T-helper 2 cell treated with Interferon-gamma antibody and Interleukin-4, amounts not matched to agents 100 ng/mL and 5 ng/mL, for 36 hours (primary cell): Measurements from ENCODE around the gene MEOX2. TPM values are rescaled to one million over a fixed set of nuclear protein-coding genes. Genes with fewer than 3 reads are reported as not detected.

Experiments used
- intact Hi-C: fragments of 100-400 bp; cut with micrococcal nuclease; formaldehyde crosslinking; loops from one replicate; pipeline ENCODE4 v1.15.1; 2023
- total RNA-seq: library from RNA; stranded (reverse); gene quantifications from 2 replicates; pipeline ENCODE4 v1.2.3, GENCODE V29; 2022

Gene MEOX2
- total RNA-seq: not detected in 2 replicates

DNA sequence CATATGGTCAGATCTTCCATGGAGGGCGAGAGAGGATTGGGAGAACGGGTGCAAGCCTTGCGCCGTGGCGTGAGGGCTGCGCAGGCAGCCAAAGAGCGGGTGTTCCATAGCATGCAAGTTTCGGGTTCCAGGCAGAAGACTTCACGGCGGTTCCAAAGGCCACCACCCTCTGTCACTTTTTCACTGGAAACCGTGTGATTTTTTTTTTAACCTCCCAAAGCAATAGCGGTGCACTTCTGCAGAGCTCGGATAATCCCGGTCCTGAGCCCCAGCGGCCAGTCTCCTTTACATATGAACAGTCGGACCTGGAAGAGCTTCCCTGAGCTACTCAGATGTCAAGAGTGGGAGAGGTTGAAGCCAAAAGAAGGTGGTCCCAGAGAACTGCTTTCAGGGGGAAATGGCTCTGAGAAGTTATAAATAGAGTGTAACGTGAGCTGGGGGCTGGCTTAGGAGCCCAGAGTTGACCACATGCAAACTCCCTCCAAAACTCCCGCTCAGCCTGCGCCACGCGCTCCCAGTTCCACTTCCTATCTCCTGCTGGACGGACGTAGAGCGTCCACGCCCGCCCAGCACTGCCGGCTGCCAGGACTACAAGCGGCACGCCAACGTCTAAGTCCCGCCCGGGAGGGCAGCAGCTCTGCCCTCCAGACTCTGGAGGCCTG, at the start of gene MEOX2:
Gene MEOX2, minus strand, starts transcription at position 389 of the 662 bp plus-strand sequence. Its CDS starts 281 bp downstream, at position 108.
- intact Hi-C loops: no loop called here

DNA sequence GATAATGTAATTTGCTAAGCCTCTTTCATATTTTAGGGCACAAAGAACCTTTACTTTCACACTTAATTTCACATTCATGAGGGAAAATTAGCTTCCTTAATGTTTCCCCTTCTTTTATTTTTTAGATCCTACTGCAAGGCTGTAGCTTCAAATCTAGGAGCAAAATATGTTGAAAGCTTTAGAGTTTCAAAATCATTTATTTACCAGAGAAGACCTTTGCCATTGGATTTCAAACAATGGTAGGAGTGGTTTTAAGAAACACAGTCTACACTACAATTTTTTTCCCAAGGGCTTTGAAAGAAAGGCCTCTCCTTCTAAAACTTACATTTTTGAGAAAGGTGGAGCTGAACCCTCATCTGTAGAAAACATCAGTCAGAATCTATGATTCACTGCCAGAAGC, 43.3 kb upstream of the MEOX2 start:
- intact Hi-C loops: loop anchor here (10.0 kb wide), 1 partner anchor 405 kb away; no protein-coding TSS in a partner anchor

DNA sequence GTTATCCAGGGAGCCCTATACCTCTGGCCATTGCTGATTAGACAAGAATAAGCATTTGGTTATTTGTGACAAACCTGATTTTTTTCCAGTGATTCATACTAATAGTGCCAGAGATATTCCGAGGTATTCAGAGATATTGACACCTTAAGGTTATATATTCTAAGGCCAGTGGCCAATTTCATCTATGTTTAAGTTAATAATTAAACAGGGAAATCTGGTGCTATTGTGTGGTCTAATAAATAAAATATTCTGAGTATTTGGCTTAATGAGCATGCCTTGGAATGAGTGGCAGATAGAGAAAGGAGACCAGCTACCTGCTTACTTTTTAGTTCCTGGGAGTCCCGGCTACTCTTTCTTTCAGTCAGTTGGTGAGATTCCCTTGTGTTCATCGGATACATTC, 38.6 kb upstream of the MEOX2 start:
- intact Hi-C loops: loop anchor here (10.0 kb wide), 1 partner anchor 400 kb away; no protein-coding TSS in a partner anchor

DNA sequence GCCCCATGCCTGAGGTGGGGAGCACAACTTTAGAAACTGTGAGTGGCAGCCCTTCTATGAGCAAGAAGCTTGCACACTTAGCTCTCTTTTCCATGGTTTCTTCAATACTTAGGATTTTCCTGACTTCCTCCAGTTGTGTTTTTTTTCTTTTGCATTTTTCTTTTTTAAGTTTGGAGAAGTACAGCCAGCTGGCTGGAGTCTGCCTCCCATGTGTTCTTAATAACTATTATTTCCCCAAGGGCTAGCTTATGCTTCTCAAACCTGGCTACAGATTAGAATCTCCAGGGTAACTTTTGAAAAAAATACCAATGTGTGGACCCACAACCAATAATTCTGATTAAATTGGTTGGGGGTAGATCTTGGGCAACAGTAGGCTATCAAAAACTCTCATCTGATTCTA, 37.4 kb upstream of the MEOX2 start:
- intact Hi-C loops: loop anchor here (10.0 kb wide), 1 partner anchor 399 kb away; no protein-coding TSS in a partner anchor

DNA sequence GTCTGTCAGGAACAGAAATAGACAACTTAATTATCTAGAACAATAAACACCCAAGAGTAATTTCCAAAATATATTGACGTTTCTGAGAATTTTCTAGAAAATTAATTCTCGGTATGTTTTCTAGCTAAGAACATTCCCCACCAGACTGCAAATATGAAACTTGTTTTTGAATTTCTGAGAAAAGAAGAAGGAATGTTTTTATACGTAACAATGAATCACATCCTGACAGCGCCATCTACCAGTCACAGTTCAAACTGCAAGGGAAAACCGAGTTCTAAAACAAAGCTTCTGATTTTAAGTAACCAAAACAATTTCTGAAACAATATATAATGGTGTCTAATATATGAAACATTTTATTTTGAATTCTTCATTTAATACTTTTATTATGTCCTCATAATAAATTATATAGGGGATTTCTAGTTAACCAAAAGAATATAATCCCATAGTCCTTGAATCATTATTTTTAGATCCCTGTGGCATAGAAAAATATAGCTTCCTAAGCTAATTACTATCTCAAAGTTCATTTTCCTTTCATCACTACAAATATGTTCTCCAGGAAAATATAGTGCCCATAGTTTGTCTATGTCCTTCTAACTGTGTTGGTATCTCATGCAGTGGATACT, 34.5 kb upstream of the MEOX2 start:
- intact Hi-C loops: loop anchor here (10.0 kb wide), 1 partner anchor 396 kb away; no protein-coding TSS in a partner anchor

DNA sequence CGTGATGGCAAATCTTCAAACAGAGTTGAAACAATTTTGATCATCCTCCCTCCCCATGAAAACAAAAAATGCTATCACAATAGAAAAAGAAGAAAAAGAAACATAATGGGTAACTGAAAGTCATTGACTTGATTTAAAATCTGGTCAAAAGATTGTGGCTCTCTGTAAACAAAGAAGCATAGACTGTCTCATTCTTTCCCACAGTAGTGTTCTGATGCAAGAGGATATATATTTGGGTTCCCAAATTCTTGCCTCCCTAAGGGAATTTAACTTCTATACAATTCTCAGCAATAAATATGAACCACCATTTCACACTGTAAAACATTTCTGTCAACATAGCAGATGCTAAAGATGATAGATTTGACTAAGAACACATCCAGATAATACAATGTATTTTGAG, 32.8 kb upstream of the MEOX2 start:
- intact Hi-C loops: no loop called here

DNA sequence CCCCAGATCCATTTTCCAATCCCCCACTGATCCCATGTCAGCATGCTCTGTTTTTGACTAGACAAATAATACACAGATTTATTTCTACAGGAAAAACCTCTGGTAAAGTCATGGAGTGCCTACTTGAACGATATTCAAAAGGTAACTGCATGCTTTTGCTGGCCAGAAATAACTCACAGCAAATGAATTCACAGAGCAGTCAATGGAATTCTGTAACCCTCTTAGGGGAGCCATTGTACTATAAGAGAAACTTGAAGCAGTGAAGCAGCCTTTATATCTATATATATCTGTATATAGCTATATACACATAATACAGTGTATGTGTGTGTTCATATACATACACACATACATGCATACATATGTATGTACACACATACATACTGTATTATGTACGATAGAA, 29.0 kb upstream of the MEOX2 start:
- intact Hi-C loops: no loop called here

DNA sequence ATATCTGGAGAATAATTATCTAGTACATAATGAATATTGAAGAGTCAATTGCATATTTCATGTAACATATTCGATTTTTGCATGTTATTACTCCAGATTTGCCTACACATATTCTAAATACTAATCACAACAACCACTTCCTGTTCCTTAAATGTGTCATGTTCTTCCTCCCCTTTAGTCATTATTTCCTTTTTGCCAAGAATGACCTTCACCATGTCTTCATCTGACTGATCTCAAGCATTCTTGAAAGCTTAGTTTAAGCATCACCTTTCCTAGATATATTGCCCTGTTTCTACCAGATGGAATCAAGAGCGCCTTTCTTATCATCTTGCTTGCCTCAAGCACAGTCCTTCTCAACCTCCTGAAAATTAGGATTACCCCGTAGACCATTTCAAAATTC, 23.5 kb upstream of the MEOX2 start:
- intact Hi-C loops: no loop called here

DNA sequence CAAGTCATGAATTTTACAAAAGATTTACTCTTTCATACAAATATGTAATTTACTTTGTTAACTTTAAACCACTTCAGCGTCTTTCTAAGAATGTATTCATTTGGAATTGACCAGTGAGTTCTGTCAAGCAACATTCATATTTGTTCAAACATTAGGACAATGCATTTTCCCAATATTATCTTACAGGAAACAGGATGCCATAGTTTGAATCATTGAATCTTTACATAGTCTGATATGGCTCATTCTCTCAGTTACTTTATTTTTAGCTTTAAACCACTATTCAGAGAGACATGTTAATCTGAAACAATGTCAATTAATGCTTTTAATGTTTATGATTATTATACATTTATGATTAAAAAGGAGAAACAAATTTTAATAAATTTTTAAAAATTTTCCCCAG, 21.1 kb upstream of the MEOX2 start:
- intact Hi-C loops: no loop called here

DNA sequence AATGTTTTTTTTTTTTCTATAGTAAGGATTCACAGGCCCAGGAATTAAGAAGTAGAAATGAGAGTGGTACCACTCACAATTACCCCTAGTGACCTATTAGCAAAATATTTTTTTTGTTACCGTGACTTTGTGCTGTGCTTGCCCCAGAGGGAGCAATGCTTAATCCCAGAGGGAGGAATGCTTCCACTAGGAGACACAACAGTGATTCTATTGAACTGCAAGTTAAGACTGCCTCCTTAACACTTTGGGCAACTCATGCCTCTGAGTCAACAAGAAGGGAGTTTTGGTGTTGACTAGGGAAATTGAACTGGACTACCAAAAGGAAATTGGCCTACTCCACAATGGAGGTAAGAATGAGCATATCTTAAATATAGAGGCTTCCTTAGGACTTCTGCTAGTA, 17.2 kb upstream of the MEOX2 start:
- intact Hi-C loops: no loop called here

DNA sequence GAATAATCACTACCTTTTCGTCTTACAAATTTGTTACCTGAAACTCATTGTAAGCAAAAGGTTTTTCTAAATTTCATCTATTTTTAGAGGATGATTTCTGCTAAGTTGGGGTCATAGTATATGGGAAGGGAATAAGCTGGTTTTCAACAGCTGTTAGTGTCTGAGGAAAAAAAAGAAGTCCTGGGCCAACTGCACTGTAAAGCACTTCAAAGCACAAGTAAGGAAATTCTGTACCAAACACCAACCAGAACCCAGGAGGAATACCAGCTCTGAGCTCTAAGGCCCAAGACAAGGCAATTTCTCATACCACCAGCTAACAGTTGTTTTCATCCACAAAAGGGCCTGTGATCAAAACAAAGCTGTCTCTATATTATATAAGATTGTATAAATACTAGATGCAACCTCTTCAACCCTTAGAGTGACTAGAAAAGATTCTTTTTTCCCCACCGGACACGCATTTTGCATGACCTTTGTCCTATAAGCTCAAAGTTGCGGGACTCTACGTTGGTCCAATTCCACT, 6.1 kb upstream of the MEOX2 start:
- intact Hi-C loops: no loop called here

DNA sequence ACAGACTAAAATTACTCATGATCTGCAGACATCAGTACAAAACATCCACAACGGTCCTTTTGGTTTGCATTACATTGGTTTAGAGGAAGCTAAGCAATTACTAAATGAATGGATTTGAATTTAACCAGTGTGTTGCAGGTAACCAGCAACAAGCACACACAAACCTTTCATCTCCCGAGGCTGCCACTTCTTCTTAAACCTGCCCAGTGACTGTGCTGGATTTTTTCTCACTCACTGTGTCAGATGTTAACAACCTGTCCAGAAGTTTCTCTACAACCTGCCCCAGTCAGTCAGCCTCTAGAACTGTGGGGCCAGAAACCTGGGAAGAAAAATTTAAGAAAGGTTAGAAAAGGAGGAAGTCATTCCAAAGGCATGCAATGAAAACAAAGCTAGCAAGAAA, 2.4 kb upstream of the MEOX2 start:
- intact Hi-C loops: no loop called here

DNA sequence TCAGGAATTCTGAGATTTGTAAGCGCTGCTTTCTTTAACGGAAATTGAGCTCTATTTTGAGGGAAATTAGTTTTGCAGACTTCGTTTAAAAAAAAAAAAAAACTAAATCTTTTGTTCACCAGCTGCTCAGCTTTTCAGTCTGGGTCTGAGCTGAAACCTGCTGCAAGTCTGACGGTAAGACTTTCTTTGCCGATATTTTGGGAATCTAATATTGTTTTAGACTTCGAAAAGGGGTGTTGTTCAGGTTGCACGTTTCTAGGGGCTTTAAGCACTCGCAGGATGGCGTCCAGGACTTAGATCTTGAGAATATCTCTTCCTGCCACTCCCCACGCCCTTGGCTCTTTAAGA, 1.8 kb upstream of the MEOX2 start:
- intact Hi-C loops: no loop called here

DNA sequence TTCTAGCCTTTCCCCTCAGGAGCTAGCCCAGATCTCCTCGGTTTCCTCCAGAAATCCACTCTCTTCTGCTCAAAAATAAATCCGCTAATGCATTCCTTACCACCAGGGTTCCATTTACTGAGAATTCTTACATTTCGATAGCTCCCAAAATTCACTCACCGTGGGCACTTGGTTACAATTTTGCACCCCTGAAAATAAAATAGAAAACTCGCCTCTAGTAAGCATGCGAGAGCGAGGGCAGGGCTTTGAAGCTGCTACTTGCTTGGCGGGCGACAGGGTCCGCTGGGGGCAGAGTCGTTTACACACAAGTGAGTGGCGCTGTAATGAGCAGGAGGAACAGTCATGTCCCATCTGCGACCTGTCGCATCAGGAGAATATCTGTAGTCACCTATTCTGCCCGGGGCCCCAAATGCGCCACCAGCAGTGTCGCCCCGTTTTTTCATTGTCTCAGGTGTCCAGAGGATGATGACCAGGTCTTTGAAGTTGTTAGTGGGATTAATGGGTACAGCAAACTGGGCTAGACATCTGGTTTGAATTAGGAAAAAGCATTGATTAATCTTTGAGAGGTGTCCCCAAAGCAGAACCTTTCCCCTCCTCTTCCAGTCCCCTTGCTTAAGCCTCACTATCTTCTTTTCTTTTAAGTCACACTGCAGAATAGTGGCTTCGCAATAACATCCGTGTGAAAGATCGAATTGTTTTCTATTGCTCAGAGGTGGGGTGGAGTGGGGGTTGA, 1.2 kb upstream of the MEOX2 start:
- intact Hi-C loops: no loop called here

DNA sequence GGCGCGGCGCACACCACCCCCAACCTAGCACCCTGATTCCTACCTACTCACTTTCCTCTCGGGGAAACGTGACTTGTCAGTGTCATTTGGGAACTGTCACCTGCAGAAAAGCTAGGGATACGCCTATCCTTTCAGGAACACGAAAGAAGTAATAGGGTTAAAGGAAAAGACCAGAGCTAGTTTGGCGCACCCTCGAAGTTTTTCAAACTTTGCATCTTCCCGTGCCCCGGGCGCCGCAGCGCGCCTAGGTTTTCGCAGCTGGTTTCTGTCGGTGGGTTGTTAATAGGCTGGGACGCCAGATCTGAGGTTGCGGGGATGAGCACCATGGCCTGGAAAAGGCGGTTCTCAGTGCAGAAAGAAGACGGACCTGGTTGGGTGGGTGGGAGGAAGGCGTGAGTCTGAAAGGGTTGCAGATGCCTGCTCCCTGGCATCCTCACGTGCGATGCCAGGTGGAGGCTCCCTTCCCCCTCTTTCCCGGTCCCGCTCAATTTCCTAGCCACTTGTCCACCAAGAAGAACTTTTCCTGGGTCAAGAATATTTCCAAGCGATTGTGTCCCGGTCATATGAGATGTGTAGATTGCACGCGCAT, 568 bp upstream of the MEOX2 start:
- intact Hi-C loops: no loop called here

DNA sequence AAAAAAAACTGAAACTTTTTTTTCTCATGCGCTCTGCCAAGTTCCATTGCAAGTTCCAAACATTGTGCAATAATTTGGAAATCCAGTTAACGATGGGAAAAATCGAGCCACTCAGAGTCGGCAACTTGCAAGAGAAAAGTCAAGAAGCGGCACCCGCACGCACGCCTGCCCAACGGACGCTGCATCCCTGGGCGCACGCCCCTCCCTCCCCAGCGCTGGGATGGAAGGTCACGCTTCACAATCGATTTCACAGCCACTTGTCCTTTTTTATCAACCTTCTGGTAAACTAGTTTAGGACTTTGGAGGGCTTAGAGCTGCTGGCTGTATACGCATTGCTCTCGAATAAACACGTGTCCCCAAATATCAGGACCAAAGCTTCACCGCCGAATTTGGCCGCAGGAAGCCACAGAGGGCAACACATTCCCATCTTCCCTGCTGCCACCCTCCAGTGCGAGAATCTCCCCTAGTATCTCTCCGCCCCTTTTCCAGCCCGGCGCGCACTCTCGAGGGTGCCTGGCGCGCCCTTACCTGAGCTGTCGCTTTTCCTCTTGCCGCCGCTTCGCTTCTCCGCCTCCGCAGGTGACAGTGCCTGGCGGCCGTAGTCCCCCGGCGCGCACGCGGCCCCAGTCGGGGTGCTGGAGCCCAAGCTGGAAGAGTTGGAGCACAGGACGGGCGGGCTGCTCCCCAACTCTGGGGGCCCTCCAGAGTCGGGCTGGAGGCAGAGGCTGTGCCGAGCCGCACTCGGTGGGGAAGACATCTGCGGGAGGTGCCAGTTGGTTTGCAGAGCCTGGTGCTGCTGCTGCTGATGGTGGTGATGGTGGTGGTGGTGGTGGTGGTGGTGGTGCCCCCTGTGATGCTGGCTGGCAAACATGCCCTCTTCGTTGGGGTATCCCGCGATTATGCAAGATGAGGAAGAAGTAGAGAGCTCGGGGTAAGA, 857 bp downstream of the MEOX2 start:
- intact Hi-C loops: no loop called here

DNA sequence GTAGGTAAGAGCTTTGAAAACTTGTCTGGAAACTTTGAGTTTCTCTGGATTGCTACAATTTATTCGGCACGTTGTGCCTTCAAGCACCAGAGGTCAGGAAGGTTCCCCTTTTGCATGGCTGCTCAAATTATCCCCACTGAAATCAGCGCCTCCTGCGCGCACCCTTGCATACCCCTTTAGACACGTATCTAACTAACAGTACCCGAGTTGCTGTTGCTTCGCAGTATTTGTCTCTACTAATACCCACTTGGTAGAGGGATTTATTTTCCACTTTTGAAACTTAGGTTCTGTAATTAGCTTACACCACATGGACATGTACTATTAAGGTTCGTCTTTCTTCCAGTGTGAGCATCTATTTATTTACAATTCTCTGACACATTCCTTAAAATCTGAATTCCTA, 1.6 kb downstream of the MEOX2 start:
- intact Hi-C loops: no loop called here

DNA sequence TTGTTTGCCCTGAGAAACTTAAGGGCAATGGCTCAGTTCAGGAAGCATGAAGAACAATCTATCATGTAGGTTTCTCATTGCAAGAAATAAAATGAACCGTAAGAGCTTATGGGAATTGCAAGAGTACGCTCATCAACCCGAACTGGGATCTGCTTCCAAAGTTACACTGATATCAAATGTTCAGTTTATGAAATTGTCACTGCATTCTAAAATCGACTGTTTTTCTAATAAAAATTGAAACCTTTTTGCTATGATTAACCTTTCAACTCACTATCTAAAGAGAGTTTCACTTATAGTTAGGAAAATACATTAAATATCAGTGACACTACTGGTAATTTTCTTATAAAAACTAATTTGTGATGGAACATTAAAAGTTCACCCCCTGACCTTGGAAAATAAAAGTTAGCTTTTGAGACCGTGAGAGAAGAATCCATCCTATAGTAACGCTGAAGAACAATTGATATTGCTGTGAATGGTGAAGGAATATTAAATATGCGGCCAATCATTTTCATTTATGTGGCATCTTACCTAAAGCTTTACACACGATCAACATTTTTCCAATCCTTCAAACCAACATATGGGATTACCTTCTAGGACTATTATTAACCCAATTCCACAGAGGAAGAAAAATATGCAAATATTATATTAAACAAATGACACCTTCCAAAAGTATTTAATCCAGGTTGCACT, 2.2 kb downstream of the MEOX2 start:
- intact Hi-C loops: no loop called here

DNA sequence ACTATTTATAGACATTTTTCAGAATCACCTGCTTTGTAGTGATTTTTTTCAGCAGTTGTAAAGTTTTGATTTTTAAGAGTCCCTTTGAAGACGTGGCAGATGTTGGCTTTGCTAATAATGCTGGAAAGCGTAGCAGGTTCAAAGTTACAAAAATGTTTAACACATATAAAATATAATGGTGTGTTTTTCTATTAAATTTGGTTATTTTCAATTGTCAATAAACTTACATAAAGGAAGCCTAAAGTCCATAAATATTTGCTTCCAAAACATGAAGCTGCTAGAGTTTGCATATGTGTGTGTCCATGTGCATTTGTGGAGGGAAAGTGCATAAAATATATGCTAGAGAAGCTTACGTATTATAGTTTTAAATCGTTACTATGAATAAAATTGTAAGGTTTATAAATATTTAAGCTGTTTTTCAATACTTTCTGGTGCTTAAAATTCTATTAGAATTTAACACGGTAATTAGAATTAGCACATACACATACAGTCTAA, 3.7 kb downstream of the MEOX2 start:
- intact Hi-C loops: no loop called here

DNA sequence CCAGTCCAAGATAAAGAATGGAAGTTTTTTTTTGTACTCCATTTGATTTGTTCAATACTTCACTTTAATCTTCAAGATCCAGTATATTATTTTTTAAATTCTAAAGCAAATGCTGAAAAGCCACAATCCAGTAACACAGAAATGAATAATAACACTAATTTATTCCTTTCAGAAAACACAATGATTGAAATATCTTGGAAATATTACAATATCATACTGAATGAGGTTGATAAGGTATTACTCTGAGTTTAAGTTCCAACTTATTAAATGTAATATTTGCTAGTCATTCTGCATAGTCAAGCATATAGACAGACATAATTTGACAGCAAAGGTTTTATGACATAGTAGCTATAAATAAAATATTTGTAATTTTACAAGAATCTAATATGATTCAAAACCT, 4.4 kb downstream of the MEOX2 start:
- intact Hi-C loops: no loop called here
